Measurements from ENCODE around the gene FAM47E.

- TF ChIP-seq, protein P1, sequence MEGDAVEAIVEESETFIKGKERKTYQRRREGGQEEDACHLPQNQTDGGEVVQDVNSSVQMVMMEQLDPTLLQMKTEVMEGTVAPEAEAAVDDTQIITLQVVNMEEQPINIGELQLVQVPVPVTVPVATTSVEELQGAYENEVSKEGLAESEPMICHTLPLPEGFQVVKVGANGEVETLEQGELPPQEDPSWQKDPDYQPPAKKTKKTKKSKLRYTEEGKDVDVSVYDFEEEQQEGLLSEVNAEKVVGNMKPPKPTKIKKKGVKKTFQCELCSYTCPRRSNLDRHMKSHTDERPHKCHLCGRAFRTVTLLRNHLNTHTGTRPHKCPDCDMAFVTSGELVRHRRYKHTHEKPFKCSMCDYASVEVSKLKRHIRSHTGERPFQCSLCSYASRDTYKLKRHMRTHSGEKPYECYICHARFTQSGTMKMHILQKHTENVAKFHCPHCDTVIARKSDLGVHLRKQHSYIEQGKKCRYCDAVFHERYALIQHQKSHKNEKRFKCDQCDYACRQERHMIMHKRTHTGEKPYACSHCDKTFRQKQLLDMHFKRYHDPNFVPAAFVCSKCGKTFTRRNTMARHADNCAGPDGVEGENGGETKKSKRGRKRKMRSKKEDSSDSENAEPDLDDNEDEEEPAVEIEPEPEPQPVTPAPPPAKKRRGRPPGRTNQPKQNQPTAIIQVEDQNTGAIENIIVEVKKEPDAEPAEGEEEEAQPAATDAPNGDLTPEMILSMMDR (optimal IDR thresholded peaks at IDR 0.05 in 1 of 3, IDR thresholded peaks at IDR 0.05 in 1 of 3, conservative IDR thresholded peaks at IDR 0.05 in 1 of 3; ENCODE audit: extremely low read depth in 1 of 3, insufficient read depth in 2 of 3, low read length in 3 of 3) = no peak
- TF ChIP-seq EZH2 (IDR thresholded peaks at IDR 0.05; ENCODE audit: low read length) = no peak
These were observed 16.9 kb upstream of the FAM47E start for GRCh38 chr4:76234679-76235044.

Data from keratinocyte (primary cell).